Activated CD8-positive, alpha-beta T cell treated with anti-CD3 and anti-CD28 coated beads for 36 hours (primary cell): ENCODE measurements around the gene PTK7. TPM values are rescaled to one million over a fixed set of nuclear protein-coding genes. Genes with fewer than 3 reads are reported as not detected.

Experiments
- ATAC-seq: fragments of 200-7000 bp; cut with Tn5 transposase; one replicate; pipeline ENCODE4 v1.10.0; 2021; ENCODE audit warnings: mild to moderate bottlenecking, moderate library complexity
- CTCF ChIA-PET: fragments of 350-600 bp; sonication (Branson Sonifier 250); formaldehyde crosslinking; loops from one replicate; lab custom pipeline; 2021; ENCODE audit warnings: antibody characterized with exemption; lab: Charles Lee
- POLR2A ChIA-PET: fragments of 350-600 bp; sonication (Branson Sonifier 250); formaldehyde crosslinking; loops from one replicate; lab custom pipeline; 2021; ENCODE audit warnings: antibody characterized with exemption; lab: Charles Lee
- DNase-seq: peaks from one replicate; pipeline ENCODE4 v3.0.0-alpha.2; 2020
- H3K27ac Mint-ChIP-seq: one replicate; pipeline ENCODE4 v1.8.0; 2021; ENCODE audit warnings: mild to moderate bottlenecking, mixed read lengths
- H3K27me3 Mint-ChIP-seq: one replicate; pipeline ENCODE4 v1.8.0; 2021; ENCODE audit warnings: mixed read lengths
- H3K36me3 Mint-ChIP-seq: one replicate; pipeline ENCODE4 v1.8.0; 2021; ENCODE audit warnings: low read depth, mixed read lengths
- H3K4me1 Mint-ChIP-seq: one replicate; pipeline ENCODE4 v1.8.0; 2021; ENCODE audit warnings: low read depth, mixed read lengths
- H3K4me3 Mint-ChIP-seq: one replicate; pipeline ENCODE4 v1.8.0; 2021; ENCODE audit warnings: mild to moderate bottlenecking, moderate library complexity, mixed read lengths
- H3K9me3 Mint-ChIP-seq: one replicate; pipeline ENCODE4 v1.8.0; 2021; ENCODE audit warnings: mixed read lengths
- CTCF ChIP-seq: fragments of 200-600 bp; IDR thresholded peaks from one replicate; pipeline ENCODE4 v1.8.0; 2022; ENCODE audit warnings: antibody characterized with exemption, mild to moderate bottlenecking
- intact Hi-C: fragments of 100-400 bp; cut with micrococcal nuclease; formaldehyde crosslinking; loops from one replicate; pipeline ENCODE4 v1.10.0; 2022
- total RNA-seq, 2 experiments: library from RNA; stranded (reverse); gene quantifications; one replicate each; pipeline ENCODE4 v1.2.3, GENCODE V29; 2021

PTK7 gene
- total RNA-seq, 2 experiments from 2014 or later = 3.8 to 4.1 TPM

GRCh38 chr6:43058531-43058930 is 17.6 kb upstream of the PTK7 start:
- H3K9me3 Mint-ChIP-seq = no peaks in the 10 kb centered on the region
- no peak for TF ChIP-seq CTCF
- ChIA-PET POLR2A (interaction anchor here (0.7 to 2.6 kb wide), 5 partner anchors 18 to 390 kb away, joined by 3 to 6 read pairs (median 5); partner anchors contain the start of genes KLHDC3, MEA1, PPP2R5D and PTK7), CTCF (interaction anchor here (1.0 to 4.2 kb wide), 2 partner anchors 50 to 85 kb away, joined by 3 to 32 read pairs; no protein-coding TSS in a partner anchor)
- peak overlapping the region; percentile 92 for H3K27ac Mint-ChIP-seq
- peak overlapping the region; percentile 81 for H3K4me3 Mint-ChIP-seq
- no peak for DNase-seq
- peaks cover 35% of the 10 kb centered on the region for H3K36me3 Mint-ChIP-seq
- H3K27me3 Mint-ChIP-seq = no peaks in the 10 kb centered on the region
- peaks cover 42% of the 10 kb centered on the region for H3K4me1 Mint-ChIP-seq
- intact Hi-C loops = loop anchor here (5.0 to 10.0 kb wide), 2 partner anchors 46 to 154 kb away; partner anchors contain the start of genes KLHDC3 and MEA1
- ATAC-seq = no peak

DNA sequence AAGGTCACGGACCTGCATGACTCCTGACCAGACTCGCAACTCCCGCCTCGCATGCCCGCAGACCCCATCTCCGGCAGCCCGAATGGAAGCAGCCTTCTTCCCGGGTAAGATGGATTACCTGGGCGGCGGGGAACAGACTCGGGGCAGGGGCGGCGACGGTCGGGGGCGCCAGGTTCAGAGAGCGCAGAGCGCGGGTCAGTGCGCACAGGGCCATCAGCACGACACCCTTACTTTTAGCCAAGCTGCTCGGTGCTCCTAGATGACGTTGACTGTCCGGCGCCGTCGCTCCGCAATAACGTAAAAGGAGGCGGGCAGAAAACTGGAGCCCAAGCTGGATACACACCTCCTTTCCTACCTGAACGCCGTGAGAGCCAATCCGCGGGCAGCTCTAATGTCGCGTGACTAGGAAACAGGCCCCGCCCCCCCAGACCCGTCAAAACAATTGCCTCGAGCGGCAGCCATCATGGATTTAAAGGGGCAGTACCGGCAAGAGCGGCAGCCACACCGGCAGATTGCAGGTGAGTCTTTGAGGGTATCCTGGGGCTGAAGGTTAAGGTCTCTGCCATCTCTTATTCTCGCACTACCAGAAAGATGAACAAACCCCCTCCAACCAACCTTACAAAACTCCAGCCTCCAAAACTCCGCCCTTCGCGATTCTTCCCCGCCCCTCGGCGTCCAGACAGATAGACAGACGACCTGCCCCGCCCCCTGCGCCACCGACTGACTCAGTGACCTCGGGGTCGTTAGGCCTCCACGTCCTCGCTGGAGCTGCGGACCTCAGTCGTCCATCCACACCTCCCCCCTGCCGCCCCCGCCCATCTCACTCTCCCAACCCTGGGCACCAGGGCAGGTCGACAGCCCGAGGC is 16.7 kb upstream of the PTK7 start, which contains the start of the genes KLC4 and MRPL2:
Gene KLC4, plus strand, starts transcription at position 464 of the 866 bp plus-strand sequence. CDS start 1,705 bp downstream, outside the sequence.
Gene MRPL2, minus strand, starts transcription at position 267 of the 866 bp plus-strand sequence. Its CDS starts 53 bp downstream, at position 214.
- Mint-ChIP-seq H3K4me3 (peak within 1 kb of the TSS; percentile 81), H3K27ac (peak within 1 kb of the TSS; percentile 92), H3K9me3 (no peaks in the 10 kb centered on the region), H3K36me3 (peaks cover 33% of the 10 kb centered on the region), H3K4me1 (peaks cover 37% of the 10 kb centered on the region), H3K27me3 (no peaks in the 10 kb centered on the region)
- ChIA-PET POLR2A (interaction anchor here (0.7 to 2.6 kb wide), 6 partner anchors 17 to 389 kb away, joined by 3 to 6 read pairs (median 4); partner anchors contain the start of genes KLHDC3, MEA1, PPP2R5D and PTK7), CTCF (interaction anchor here (1.1 to 4.2 kb wide), 2 partner anchors 84 to 111 kb away, joined by 4 to 32 read pairs; no protein-coding TSS in a partner anchor)
- DNase-seq (peak; percentile 99), ATAC-seq (peak; percentile 98)
- intact Hi-C loops = loop anchor here (5.0 to 10.0 kb wide), 2 partner anchors 47 to 155 kb away; partner anchors contain the start of genes KLHDC3 and MEA1
- no peak for TF ChIP-seq CTCF

DNA sequence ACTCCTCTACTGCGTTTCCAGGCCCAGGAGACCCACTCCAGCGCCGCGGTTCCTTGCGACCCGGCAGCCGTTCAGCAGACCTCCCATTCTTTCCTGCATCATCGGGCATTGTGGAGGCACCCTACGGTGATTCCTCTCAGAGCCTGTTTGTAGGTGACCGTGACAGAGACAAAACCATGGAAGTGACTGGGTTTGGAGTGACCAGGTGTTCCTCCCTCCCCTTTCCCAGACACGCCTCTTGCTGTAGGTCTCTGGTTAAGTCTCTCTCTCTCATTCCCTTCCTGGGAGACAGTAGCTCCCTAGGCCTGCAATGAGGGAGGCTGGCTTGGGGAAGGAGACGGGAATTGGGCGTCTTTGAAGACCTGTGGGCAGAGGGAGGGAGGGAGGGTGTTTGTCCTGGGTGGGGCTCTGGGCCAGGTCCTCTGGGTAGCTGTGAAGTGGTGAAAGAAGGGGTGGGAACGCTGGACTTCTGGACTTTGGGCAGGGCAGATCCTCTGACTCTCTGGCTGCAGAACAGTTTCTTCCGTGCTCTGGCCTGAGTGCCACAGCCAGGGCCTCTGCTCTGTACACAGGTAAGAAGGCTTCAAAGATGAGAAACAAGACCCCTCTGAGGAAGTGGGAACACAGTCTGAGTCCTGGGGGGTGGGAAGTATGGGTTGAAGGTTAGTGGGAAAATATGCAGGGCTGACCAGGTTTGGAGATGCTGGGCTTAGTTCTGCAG is 15.9 kb upstream of the PTK7 start:
- Mint-ChIP-seq H3K36me3 (peaks cover 29% of the 10 kb centered on the region), H3K4me1 (peaks cover 35% of the 10 kb centered on the region), H3K27me3 (no peaks in the 10 kb centered on the region), H3K4me3 (peak overlapping the region; percentile 81), H3K9me3 (no peaks in the 10 kb centered on the region), H3K27ac (peak overlapping the region; percentile 92)
- ATAC-seq (no peak), DNase-seq (no peak)
- ChIA-PET CTCF (interaction anchor here (1.1 to 4.2 kb wide), 3 partner anchors 9 to 110 kb away, joined by 3 to 32 read pairs (median 4); no protein-coding TSS in a partner anchor), POLR2A (interaction anchor here (1.3 to 2.6 kb wide), 2 partner anchors 46 to 84 kb away, joined by 6 read pairs; partner anchors contain the start of genes KLHDC3 and MEA1)
- intact Hi-C loops = no loop called here
- no peak for TF ChIP-seq CTCF

DNA sequence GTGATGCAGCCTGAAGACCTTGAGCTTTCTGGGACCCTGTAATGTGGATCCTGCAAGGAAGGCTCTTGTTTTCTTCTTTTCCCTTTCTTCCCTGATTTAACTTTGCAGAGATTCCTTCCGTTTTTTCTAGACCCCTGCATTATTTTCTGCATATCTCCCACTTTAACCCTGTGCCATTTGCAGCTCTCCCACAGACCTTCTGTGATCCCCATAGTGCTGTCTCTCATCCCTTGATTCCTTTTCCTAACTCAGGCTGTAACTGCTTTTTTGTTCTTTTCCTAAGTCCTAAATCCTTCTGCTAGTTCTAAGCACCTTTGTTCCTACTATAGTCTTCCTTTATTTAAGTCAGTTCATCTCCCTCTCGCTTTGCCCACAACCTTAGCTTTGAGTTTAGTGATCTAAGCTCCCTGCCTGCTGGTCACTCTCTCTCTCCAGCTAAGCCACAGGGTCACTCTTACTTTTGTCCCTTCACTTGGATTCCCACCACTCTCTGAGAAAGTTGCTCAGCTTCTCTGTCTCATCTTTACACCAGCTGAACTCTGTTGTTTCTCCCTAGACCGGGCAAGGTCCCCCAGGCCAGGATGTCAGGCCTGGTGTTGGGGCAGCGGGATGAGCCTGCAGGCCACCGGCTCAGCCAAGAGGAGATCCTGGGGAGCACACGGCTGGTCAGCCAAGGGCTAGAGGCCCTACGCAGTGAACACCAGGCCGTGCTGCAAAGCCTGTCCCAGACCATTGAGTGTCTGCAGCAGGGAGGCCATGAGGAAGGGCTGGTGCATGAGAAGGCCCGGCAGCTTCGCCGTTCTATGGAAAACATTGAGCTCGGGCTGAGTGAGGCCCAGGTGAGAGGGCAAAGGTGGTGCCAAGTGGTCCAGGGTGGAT is 15.1 kb upstream of the PTK7 start:
- intact Hi-C loops = no loop called here
- Mint-ChIP-seq H3K4me3 (peak overlapping the region; percentile 81), H3K27ac (peak overlapping the region; percentile 57), H3K4me1 (peaks cover 35% of the 10 kb centered on the region), H3K27me3 (no peaks in the 10 kb centered on the region), H3K9me3 (no peaks in the 10 kb centered on the region), H3K36me3 (peaks cover 21% of the 10 kb centered on the region)
- no peak for TF ChIP-seq CTCF
- DNase-seq (no peak), ATAC-seq (no peak)
- CTCF ChIA-PET = interaction anchor here (1.6 to 4.2 kb wide), 2 partner anchors 9 to 82 kb away, joined by 3 to 32 read pairs; no protein-coding TSS in a partner anchor
- POLR2A ChIA-PET = interaction anchor here (2.6 kb wide), 1 partner anchor 83 kb away, joined by 6 read pairs; no protein-coding TSS in a partner anchor
